GM18520 (cell line): ENCODE results near the gene RBM38.

Source experiments
- ATAC-seq: cut with Tn5 transposase; IDR thresholded peaks from one replicate; pipeline ENCODE4 v1.9.1; 2021; ENCODE audit not compliant: unreplicated experiment

Gene RBM38

DNA sequence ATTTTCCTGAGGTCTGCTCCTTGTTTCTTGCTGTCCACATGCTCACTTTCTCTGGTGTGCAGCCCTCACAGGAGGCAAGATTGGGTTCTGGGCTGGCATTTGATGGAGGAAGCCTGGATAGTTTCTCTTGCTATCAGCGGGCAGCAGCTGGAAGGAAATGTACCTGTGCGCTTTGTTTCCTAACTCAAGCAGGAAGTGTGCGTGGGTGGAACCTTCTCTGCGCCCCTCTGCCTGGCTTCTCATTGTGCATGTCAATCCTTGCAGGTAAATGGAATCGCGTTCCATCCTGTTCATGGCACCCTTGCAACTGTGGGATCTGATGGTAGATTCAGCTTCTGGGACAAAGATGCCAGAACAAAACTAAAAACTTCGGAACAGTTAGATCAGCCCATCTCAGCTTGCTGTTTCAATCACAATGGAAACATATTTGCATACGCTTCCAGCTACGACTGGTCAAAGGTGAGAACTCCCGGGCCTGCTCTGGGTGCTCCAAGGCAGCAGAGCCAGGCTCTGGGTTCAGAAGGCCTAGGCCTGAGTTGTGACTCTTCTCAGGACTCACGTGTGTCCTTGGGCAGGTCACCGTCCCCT, 16.8 kb upstream of the RBM38 start:
- no peak for ATAC-seq

DNA sequence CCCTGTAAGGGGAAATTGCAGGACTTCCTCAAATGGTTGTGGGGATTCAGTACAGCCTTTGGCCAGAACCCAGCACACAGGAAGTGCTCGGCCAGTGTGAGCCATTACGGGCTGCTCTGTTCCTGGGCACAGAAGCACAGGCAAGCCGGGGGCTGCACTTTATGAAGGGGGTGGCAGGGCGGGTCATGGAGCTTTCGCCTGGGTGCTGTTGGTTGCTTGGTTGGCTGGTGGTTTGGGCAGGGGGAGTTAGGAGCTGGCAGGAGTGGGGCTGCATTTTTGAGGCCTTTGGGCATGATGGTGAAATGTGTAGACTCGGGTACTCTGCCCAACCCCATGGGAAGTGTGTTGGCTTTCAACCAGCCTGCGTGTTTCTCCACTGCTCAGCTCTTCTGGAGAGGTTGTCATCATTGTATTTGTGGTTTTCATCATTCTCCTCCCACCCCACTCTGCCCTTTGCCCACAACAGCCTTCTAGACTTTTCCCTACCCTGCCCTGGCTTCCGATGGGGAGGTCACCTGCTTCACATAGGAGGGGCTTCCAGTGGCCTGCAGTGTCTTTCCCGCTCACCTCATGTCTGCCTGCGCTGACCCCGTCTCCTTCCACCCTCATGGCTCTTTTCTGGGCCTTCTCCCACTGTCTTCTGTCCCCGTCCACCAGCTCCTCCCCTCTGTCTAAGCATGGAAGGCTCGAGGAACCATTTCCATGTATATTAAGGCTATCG, 16.1 kb upstream of the RBM38 start:
- ATAC-seq: no peak

DNA sequence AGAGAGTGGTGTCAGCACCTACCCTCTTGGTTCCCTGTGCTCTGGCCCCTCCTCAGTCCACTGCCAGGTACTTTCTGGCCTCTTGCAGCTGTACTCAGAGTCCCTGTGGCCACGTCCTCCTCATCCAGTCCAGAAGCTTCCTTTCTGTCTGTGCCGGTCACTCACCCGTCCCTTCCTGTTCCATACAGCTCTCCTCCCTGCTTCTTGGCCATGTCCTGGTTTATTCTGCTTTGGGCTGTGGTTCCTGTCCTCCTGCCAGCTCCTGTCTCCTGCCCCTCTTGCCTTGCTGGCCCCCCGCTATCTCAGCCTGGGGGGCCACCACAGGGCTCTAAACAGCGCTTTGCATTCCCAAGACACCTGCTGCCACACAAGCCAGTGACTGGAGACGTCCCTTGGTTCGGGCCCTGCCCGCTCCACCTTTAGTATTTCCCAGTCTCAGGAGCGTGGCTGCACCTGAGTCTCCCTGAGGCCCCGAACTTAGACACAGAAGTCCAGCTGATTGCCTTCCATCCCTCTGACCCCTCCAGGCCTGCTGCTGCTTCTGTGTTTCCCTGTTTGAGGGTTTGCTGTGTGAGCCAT, 15.5 kb upstream of the RBM38 start:
- ATAC-seq: no peak

DNA sequence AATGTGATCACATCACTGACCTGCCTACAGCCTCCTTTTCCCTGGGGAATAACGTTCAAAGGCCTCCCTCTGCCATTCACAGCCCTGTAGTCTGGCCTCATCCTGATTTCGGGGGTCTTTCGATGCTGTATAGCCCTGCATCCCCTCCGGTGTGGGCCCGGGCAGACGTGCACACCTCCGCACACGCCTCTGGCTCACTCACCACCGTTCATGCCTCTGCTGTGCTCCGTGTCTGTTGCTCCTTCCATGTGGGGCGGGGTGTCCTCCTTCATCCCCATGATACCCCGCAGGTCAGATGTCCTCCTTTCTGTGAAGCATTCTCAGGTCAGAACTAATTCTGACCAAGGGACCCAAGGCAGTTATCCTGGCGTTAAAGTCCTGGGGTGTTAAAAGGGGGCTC, 13.8 kb upstream of the RBM38 start:
- no peak for ATAC-seq

DNA sequence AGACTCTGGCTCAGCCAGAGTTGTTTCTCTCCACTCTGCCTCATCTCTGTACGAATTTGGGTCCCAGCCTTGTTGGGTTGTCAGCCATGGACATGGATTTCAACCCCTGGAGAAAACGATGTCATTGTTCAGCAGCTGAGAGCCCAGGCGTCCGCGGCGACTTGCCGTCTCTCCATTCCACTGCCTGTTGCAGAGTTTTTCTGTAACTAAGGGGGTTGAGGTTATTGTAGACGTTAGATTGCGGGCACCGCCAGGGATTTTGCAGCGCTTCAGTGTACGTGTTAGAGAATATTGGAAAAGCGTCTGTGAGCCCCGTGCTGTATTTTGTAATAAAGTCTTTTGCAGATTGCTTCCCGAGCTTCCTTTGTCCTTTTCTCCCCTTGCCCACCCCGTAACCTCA, 13.1 kb upstream of the RBM38 start:
- ATAC-seq: no peak

DNA sequence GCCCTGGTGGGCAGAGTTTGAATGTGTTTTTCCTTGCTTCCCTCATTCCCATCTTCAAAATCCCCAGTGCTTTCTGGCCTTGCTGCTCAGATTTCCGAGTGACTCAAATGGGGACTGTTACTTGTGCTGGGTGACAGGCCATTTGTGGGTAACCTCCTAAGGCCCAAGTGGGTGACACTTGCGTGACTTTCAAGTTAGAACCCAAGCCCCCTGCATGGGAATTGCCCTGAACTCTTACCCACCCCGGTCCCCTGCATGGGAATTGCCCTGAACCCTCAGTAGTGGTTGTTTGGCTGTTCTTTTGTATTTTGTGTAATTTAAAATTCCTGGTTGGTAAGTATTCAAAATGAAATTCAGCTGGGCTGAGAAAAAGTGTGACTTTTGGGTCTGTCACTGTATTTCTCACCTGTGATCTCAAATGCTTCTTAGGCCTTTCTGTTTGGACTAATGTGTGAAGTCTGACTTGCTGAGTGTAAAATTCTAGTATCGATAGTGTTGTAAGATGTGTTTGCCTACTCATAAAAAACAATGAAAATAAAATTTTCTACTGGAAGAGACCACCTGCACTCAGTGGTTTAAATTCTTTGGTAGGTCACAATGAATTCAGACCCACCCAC, 12.4 kb upstream of the RBM38 start:
- ATAC-seq: peak; percentile 41

DNA sequence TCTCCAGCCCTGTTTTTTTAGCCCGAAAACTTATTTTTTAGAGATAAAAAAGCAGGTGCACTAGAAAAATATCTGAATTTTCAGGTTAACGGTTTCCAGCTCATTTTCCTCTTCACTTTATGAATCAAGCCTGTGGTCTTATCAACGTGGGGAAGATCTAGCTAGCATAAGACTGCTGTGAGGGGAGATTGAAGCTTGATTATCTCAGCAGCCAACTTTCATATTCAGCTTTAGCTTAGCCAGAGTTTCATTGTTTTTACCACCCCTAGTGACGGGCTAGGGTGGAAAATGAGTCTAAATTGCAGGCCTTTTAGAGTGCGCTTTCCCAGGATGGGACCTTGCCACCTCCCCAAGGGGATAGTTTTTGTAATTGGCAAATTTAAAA, 11.9 kb upstream of the RBM38 start:
- ATAC-seq: no peak

DNA sequence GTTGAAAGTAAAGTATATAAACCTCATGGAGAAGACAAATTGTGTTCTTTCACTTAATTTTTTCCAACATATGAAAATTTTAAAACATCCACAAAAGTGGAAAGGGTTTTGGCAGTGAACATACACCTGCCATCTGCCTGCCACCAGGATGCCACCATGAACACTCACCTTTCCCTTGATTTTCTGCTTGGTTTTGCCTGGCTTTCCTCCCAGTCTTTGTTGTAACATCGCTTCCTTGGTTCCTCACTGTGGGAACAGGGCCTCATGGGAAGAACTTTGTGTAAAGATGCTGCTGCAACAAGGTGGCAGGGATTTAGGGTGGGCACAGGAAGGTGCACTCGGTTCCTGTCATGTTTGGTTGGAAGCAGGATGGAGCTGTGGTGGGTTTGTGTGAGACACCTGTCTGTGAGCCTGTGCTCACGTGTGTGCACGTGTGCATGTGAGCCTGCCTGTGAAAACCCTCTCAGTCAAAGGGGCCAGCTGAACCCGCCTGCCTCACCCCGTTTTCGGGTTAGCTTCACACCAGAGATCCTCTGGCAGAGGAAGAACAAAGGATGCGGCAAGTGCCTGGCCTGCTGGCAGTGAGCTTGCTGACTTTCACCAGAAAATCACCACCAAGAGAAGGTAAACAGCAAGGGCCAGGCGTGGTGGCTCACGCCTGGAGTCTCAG, 11.0 kb upstream of the RBM38 start:
- no peak for ATAC-seq

DNA sequence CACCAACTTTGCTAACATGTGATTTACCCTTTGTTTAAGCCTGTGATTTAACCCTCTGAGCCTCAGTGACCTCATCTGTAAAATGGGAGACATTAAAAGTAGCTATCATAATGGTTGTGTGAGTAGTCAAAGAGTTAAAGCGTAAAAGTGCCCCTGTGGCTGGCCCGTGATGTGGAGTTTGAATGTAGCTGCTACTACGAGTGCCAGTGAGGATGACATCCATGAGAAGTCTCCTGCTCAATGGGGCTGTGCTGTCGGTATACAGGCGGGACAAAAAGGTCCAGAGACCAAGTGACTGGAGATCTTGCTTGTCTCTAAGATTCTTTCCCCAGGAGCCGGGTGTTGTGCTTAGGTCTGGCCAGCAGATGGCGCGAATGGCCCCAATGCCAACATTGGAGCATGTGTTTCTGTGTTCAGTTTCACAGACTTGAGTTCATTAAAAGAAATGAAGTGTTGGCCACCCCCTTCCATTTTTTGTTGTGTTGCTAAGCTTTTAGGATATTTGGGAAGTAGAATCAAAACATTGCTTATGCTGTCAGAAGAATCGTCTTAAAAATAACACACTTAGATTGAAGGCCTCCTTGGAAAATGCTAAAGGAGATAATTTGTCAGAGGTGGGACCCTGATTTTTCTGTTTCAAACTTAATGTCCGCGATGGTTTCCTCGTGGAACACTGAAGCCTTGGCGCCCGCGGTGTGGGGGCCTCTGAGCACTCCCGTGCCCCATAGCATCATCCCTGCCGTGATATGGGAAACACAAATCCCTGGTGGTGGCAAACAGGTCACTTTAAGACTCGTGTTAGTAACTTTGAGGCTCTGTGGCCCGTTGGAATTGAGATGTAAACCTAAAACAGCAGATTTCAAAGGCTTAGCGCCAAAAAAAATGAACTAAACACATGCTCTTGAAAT, 9.3 kb upstream of the RBM38 start:
- no peak for ATAC-seq

DNA sequence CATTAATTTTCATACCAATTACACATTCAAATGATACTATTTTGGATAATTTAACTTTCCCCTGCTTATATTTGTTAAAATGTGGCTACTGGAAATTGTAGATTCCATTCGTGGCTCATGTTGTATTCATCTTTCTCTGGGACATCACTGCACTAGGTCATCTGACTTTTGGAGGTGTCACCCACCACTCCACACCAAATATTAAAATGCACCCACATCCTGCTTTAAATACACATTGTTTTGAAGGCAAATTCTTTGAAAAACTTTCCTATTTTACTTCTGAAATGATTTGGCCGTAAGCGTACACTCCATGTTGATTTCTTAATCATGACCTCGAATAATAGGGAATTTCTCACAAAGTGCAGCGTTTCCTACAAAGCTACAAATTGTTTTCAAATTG, 8.7 kb upstream of the RBM38 start:
- no peak for ATAC-seq

DNA sequence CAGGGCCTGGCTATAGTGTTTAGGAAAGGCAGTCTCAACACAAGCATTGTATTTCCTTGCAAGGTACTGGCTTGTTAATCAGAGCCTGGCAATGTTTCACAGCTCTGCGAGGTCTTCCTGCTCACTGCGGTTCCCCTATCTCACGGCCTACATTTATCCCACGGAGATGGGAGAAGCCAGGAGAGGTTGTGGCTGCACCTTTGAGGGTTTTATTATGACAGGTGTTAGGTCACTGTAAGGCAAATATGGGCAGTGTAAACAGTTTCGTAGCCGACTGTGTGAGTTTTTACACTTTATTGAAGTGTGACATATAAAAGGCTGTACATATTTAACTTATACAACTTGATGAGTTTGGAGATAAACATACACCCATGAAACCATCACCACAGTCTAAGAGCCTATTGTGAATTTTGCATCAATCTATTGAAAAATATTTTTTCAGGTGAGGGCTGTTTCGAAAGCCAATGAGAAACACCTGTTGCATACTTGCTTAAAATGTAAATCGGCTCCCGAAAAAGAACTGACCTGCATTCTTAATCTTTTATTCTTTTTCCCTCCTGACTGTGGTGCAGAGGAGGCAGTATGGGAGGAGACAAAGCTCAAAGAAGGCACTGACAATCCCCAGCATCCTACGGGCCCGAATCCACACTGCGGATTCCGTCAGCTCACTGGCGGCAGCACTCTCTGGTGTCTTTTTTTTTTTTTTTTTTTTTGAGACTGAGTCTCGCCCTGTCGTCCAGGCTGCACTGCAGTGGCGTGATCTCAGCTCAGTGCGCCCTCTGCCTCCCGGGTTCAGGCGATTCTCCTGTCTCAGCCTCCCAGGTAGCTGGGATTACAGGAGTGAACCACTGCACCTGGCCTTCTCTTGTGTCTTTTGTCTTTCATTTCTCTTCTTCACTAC, 7.5 kb upstream of the RBM38 start:
- no peak for ATAC-seq

DNA sequence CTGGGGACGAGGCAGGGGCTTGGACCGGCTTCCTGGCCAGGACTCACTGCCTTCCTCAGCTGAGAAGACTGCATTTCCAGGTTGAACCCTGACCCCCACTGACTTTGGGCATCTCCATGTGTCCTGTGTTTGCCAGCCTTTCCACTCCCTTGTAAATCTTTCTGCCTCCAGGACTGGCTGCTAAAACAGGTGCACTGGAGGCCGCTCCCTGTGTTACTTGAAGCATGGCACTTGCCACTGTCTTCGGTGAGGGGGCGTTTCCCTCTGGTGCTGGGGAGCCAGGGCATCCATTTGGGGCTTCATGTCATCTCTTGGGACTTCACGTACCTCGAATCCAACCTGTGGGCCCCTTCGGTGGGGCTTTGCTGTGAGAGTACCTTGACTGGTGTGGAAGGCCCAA, 6.7 kb upstream of the RBM38 start:
- ATAC-seq: no peak

DNA sequence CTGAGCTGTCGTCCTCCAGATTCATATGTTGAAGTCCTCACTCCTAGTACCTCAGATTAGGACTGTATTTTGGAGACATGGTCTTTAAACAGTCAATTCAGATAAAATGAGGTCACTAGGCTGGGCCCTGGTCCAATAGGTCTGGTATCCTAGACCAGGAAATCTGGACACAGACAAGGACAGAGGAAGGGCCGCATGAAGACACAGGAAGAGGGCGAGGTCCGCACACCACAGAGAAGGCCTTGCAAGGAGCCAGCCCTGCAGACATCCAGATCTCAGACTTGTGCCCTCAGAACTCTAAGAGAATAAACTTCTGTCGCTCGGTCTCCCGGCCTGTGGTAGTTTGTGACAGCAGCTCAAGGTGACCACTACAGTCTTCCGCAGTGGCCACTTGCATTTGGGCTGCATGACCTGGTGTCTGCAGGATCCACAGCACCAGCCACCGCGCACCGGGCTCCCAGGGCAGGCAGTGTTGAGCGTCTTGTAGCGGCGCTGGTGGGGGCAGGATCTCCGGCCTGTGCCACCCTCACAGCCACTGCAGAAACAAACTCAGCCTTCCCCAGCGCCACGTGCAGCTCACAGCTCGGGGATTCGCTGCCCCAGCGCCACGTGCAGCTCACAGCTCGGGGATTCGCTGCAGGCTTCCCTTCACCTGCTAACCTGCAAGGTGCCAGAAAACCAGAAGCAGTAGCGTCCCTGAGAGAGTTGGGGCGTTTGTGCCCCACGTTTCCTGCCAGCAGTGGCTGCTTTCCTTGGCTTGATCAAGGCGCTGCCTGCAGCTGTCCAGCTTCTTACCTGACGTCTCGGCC, 6.0 kb upstream of the RBM38 start:
- no peak for ATAC-seq

DNA sequence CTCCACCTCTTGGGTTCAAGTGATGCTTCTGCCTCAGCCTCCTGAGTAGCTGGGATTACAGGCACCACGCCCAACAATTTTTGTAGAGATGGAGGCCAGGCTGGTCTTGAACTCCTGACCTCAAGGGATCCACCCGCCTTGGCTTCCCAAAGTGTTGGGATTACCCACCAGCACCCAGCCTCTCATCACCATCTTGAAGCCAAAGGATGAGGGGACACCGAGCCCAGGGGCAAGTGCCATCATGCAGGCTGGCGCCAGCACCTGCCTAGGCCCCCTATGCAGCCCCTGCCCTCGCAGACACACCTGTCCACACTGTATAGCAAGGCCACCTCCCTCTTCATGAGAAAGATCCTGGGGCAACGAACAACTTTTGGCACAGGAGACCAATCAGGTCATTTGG, 5.3 kb upstream of the RBM38 start:
- ATAC-seq: no peak

DNA sequence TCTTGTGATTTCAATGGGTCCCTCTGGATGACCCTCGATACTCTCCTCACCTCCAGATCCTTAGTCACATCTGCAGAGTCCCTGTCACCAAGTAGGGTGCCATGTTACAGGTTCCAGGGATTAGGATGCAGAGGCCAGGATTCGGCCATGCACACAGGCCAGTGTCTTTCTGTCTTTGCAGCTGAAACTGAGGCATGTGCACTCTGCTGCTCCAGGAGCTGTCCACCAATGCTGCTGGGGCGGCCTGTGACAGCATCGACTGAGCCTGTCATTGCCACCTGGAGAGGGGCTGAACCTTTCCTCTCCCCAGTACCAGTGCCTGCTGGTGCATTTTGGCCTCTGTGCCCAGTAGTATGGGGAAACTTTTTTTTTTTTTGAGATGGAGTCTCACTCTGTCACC, 4.4 kb upstream of the RBM38 start:
- no peak for ATAC-seq

DNA sequence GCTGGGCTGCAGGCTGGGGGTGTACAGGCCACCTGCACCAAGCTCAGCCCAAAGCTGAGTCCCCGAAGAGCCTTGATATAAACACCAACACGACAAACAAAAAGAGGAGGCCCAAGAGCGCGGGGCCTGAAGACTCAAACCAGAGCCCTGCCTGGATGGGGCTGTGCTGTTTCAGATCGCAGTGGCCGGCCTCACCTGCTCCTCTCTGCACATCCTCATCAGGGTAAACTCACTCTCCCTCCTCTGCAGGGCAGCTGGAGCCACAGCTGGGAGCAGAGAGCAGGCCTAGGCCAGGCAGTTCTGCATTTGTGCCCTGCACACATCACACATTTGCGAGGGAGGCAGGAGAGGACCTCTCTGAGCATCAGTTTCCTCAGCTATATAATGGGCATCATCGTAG, 3.7 kb upstream of the RBM38 start:
- ATAC-seq: no peak

DNA sequence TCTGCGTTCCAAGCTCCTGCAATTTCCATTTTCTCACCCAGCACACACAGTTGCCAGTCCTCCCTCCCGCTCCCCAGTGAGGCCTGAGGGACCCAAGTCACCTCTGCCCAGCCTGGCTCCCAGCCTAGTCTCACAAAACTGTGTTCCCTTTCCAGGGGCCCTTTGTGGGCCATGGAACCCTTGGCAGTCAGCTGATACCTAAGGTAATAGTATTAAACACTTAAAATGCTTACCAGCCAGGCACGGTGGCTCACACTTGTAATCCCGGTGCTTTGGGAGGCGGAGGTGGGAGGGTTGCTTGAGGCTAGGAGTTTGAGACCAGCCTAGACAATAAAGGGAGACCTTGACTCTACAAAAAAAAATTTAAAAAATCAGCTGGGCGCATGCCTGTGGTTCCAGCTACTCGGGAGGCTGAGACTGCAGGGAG, 3.2 kb upstream of the RBM38 start:
- ATAC-seq: no peak

DNA sequence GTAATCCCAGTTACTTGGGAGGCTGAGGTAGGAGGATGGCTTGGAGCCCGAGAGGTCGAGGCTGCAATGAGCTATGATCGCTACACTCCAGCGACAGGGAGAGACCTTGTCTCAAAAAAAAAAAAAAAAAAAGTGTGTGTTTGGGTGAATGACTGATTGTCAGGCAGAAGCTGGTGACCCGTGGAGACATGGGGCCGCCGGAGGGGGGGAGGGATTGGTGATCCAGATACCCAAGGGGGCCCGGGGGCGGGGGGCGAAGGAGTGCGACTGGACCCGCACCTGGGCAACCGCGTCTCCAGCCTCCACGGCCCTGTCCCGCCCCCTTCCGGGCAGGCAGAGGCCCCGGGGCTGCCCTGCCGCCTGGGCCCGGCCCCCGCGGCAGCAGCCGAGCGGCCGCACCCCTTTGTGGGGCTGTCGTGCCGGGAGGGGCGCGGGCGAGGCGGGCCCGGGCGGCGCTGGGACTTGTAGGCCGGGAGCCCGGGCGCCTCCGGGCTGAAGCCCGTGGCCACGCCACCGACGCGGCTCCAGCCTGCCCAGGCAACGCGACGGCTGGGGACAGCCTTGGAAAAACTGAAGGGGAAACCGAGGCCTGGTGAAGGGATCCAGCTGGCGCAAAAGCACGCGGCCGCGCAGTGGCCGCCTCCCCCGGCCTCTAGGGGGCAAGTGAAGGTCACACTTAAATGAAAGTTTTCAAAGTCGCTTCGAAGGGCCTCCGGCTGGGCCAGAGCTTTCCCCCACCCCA, 2.1 kb upstream of the RBM38 start:
- no peak for ATAC-seq
